SK-N-SH (cell line): Measurements from ENCODE around the gene H2BK1.

Experiments
- CTCF ChIP-seq: fragments of 200-600 bp; sonication (generic); IDR thresholded peaks from 2 replicates; pipeline ENCODE4 v1.6.1; 2017; ENCODE audit warnings: antibody characterized with exemption, mild to moderate bottlenecking, moderate library complexity
- POLR2AphosphoS5 ChIP-seq: IDR thresholded peaks from 2 replicates; pipeline ENCODE4 v1.6.1; 2012; ENCODE audit warnings: low read depth, low read length
- RCOR1 ChIP-seq: fragments of 150-350 bp; IDR thresholded peaks from 2 replicates; pipeline ENCODE4 v1.6.1; 2017; ENCODE audit warnings: antibody characterized with exemption, low read length
- RXRA ChIP-seq: IDR thresholded peaks from 2 replicates; pipeline ENCODE4 v1.4.0; 2012; ENCODE audit warnings: low read depth, mild to moderate bottlenecking, borderline replicate concordance

GRCh38 chr7:151166629-151167196, 43.6 kb downstream of the H2BK1 start:
- TF ChIP-seq POLR2AphosphoS5 (no peak), RXRA (no peak), CTCF (no peak), RCOR1 (no peak)
